OCI-LY3 (cell line): ENCODE data around the gene NYAP2.

Experiments
- H2AFZ ChIP-seq: fragments of 200-600, 300-600 bp; shearing (Covaris generic); 2 replicates; pipeline ENCODE4 v1.6.0; 2014; ENCODE audit warnings: antibody characterized with exemption, low read depth, low read length
- H3K27ac ChIP-seq: fragments of 200-600, 300-600 bp; sonication (generic); 2 replicates; pipeline ENCODE4 v1.5.1; 2014; ENCODE audit warnings: mild to moderate bottlenecking, low read length, moderate library complexity, mixed read lengths
- H3K27me3 ChIP-seq: fragments of 200-600, 300-600 bp; sonication (generic); 2 replicates; pipeline ENCODE4 v1.6.1; 2014; ENCODE audit warnings: low read depth, low read length, mixed read lengths
- H3K36me3 ChIP-seq: fragments of 200-600, 300-600 bp; sonication (generic); replicated peaks from 2 replicates; pipeline ENCODE3; 2014; ENCODE audit warnings: low read depth, low read length, mixed read lengths
- H3K4me1 ChIP-seq: fragments of 300-600, 200-600 bp; sonication (generic); 2 replicates; pipeline ENCODE4 v1.6.1; 2014; ENCODE audit warnings: low read length, mixed read lengths
- H3K4me2 ChIP-seq: fragments of 200-600, 300-600 bp; sonication (generic); 2 replicates; pipeline ENCODE4 v1.6.1; 2014; ENCODE audit warnings: low read length, mixed read lengths
- H3K4me3 ChIP-seq: fragments of 300-600, 200-600 bp; sonication (generic); 2 replicates; pipeline ENCODE4 v1.5.1; 2014; ENCODE audit warnings: antibody characterized with exemption, mild to moderate bottlenecking, low read length, moderate library complexity
- H3K79me2 ChIP-seq: fragments of 300-600, 200-600 bp; shearing (Covaris generic); 2 replicates; pipeline ENCODE4 v1.6.1; 2014; ENCODE audit warnings: mild to moderate bottlenecking, low read length, mixed read lengths
- H3K9ac ChIP-seq: fragments of 300-600, 200-600 bp; shearing (Covaris generic); 2 replicates; pipeline ENCODE4 v1.6.0; 2014; ENCODE audit warnings: mild to moderate bottlenecking, low read length, moderate library complexity
- H3K9me3 ChIP-seq: fragments of 200-600, 300-600 bp; shearing (Covaris generic); 2 replicates; pipeline ENCODE4 v1.6.1; 2014; ENCODE audit warnings: low read length, mixed read lengths; ENCODE audit not compliant: insufficient read depth
- H4K20me1 ChIP-seq: fragments of 200-600, 300-600 bp; sonication (generic); 2 replicates; pipeline ENCODE4 v1.6.1; 2016; ENCODE audit warnings: low read length, mixed read lengths; ENCODE audit not compliant: insufficient read depth
- EZH2phosphoT487 ChIP-seq: fragments of 200-600 bp; shearing (Covaris generic); IDR thresholded peaks from 2 replicates; pipeline ENCODE4 v1.6.1; 2018; ENCODE audit warnings: antibody characterized with exemption, mixed run types, low read depth
- TF ChIP-seq, protein P1 (sequence below): fragments of 200-600, 300-600 bp; sonication (generic); IDR thresholded peaks from 2 replicates; pipeline ENCODE4 v1.5.1; 2014; ENCODE audit warnings: antibody characterized with exemption, low read length, low read depth

NYAP2 gene

DNA sequence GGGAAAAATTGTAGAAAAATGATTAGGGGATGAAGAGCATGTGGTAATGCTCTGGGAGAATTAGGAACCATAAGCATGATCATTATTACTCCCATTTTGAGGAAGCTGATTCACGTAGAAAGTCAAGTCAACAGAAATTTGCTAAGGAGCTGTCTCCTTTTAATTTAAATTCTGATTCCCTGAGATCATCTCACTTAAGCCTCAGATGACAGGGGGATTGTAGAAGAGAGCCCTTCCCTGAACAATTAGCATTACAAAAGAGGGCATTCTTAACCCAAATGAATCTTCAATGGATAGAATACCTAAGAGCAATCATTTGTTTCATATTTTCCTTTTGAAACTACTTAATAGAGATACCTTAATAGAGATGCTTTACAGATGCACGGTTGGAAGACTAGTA lies 267.9 kb downstream of the NYAP2 start:
- Histone ChIP-seq H2AFZ (no peak overlapping the region), H3K79me2 (no peaks in the 10 kb centered on the region), H3K27me3 (no peaks in the 10 kb centered on the region), H3K4me2 (no peak overlapping the region), H3K9me3 (no peaks in the 10 kb centered on the region), H4K20me1 (no peaks in the 10 kb centered on the region), H3K4me3 (no peak overlapping the region), H3K36me3 (no peaks in the 10 kb centered on the region), H3K27ac (no peak overlapping the region), H3K9ac (no peak overlapping the region), H3K4me1 (0 out of 2 replicates have a peak, but pooled peaks cover 2% of the 10 kb centered on the region)
- TF ChIP-seq EZH2phosphoT487, result no peak
- TF ChIP-seq, protein P1, sequence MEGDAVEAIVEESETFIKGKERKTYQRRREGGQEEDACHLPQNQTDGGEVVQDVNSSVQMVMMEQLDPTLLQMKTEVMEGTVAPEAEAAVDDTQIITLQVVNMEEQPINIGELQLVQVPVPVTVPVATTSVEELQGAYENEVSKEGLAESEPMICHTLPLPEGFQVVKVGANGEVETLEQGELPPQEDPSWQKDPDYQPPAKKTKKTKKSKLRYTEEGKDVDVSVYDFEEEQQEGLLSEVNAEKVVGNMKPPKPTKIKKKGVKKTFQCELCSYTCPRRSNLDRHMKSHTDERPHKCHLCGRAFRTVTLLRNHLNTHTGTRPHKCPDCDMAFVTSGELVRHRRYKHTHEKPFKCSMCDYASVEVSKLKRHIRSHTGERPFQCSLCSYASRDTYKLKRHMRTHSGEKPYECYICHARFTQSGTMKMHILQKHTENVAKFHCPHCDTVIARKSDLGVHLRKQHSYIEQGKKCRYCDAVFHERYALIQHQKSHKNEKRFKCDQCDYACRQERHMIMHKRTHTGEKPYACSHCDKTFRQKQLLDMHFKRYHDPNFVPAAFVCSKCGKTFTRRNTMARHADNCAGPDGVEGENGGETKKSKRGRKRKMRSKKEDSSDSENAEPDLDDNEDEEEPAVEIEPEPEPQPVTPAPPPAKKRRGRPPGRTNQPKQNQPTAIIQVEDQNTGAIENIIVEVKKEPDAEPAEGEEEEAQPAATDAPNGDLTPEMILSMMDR, result no peak

DNA sequence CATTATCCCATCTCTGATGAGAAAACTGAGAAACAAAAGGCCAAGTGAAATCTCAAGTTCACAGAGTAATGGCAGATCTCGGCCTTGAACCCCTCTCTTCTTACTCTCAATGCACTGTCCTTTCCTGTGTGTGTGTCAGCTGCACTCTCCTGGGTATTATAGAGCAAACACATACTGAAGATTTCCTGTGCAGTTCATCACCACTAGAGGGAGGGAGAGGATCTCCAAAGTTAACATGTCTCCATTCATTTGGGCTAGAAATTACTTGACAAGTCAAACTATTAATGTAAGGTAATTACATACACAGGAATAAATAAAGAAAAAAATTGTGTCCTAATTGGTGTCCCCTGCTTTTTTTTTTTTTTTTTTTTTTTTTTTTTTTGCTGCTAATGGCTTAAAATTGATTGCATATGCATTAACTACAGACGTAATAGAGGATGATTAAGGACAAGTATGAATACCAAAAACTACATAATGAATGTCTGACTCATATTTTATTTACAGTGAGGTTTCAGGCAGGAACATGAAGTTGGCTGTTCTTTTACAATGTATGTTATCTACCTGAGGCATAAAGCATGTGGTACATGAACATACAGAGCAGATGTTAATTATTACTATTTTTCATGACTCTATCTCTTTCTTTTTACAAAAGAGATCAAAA lies 269.2 kb downstream of the NYAP2 start:
- H3K27me3 ChIP-seq, result no peaks in the 10 kb centered on the region

DNA sequence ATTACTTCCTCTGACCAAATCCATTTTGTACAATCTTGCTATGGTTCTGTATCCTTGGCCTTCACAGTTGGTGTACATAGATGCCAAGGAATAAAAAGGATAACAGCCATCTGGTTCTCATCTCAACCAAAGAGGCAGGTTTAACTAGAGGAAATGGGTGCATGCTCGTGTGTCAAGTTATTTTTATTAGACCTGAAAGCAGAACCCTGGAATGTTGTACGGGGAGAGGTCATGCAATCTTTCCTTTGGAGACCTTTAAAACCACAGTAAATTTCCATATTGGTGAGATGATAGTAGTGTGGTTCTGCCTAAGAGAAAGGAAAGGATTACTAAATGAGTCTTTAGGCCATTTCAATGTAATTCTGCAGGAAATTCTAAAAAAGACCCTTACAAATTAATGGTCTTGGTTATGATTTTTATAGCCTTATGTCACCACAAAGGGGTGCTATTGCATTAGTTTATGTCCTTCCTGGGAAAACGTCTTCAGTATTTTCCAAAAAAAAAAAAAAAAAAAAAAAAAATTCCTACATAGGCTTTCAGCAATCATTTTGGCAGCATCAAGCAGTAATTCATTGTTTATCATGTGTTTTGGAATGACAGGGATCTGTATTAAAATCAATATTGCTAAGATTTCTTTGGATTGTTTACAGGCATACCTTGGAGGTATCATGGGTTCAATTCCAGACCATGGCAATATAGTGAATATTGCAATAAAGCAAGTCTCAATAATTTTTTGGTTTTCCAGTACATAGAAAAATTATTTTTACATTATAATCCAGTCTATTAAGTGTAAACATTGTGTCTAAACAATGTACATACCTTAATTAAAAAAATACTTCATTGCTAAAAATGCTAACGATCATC lies 270.8 kb downstream of the NYAP2 start:
- H3K4me3 ChIP-seq, result no peak overlapping the region
- H3K79me2 ChIP-seq, result no peaks in the 10 kb centered on the region
- no peak overlapping the region for H3K9ac ChIP-seq
- no peaks in the 10 kb centered on the region for H3K9me3 ChIP-seq
- H3K4me2 ChIP-seq, result no peak overlapping the region
- no peak for TF ChIP-seq EZH2phosphoT487
- TF ChIP-seq, protein P1, result peak; percentile 51
- H3K27ac ChIP-seq, result no peak overlapping the region
- H3K4me1 ChIP-seq, result no peaks in the 10 kb centered on the region
- H2AFZ ChIP-seq, result no peak overlapping the region
- no peaks in the 10 kb centered on the region for H3K27me3 ChIP-seq
- no peaks in the 10 kb centered on the region for H3K36me3 ChIP-seq
- no peaks in the 10 kb centered on the region for H4K20me1 ChIP-seq

More for the DNA sequence above, 269.2 kb downstream of the NYAP2 start:
- Histone ChIP-seq H3K9ac (no peak overlapping the region), H3K4me3 (no peak overlapping the region), H3K4me2 (no peak overlapping the region), H3K9me3 (no peaks in the 10 kb centered on the region), H3K27ac (no peak overlapping the region), H3K79me2 (no peaks in the 10 kb centered on the region), H4K20me1 (no peaks in the 10 kb centered on the region), H3K36me3 (no peaks in the 10 kb centered on the region), H2AFZ (no peak overlapping the region), H3K4me1 (0 out of 2 replicates have a peak, but pooled peaks cover 2% of the 10 kb centered on the region)
- no peak for TF ChIP-seq EZH2phosphoT487
- TF ChIP-seq, protein P1, result peak; percentile 59

DNA sequence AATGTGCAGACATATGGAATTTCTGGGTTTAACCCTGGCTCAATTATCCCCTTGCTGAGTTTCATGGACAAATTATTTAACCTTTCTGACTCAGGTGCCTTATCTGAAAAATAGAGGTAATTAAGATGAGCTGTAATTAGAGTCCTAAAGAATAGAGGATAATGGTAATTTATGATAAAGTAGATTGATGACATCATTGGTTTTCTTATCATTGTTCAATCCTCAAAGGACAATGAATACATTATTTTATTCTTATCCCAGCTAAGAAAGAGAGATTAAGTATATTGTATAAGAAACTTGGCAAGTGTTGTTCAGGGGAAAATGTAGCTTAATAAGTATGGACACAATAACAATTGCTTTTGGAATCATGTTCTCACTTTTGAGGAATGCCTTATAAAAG lies 279.3 kb downstream of the NYAP2 start:
- Histone ChIP-seq H3K79me2 (no peaks in the 10 kb centered on the region), H3K9ac (no peak overlapping the region), H3K4me2 (no peak overlapping the region), H3K4me1 (no peaks in the 10 kb centered on the region), H3K9me3 (no peaks in the 10 kb centered on the region), H2AFZ (no peak overlapping the region), H3K27ac (no peak overlapping the region), H4K20me1 (no peaks in the 10 kb centered on the region), H3K36me3 (no peaks in the 10 kb centered on the region), H3K27me3 (no peaks in the 10 kb centered on the region), H3K4me3 (no peak overlapping the region)
- TF ChIP-seq, protein P1, result no peak
- no peak for TF ChIP-seq EZH2phosphoT487
